ENCODE results near the gene EXOC1.

GRCh38 chr4:55879224-55879623, 25.8 kb downstream of the EXOC1 start:
- TF ChIP-seq POLR2A (IDR thresholded peaks at IDR 0.05; ENCODE audit: low read depth, low read length) (no peak), GABPA (IDR thresholded peaks at IDR 0.05; ENCODE audit: low read depth) (no peak), RBBP5 (conservative IDR thresholded peaks at IDR 0.05) (no peak)
- TF ChIP-seq, protein P1, sequence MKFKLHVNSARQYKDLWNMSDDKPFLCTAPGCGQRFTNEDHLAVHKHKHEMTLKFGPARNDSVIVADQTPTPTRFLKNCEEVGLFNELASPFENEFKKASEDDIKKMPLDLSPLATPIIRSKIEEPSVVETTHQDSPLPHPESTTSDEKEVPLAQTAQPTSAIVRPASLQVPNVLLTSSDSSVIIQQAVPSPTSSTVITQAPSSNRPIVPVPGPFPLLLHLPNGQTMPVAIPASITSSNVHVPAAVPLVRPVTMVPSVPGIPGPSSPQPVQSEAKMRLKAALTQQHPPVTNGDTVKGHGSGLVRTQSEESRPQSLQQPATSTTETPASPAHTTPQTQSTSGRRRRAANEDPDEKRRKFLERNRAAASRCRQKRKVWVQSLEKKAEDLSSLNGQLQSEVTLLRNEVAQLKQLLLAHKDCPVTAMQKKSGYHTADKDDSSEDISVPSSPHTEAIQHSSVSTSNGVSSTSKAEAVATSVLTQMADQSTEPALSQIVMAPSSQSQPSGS (IDR thresholded peaks at IDR 0.05; ENCODE audit: low read length), result no peak
- TF ChIP-seq, protein P2, sequence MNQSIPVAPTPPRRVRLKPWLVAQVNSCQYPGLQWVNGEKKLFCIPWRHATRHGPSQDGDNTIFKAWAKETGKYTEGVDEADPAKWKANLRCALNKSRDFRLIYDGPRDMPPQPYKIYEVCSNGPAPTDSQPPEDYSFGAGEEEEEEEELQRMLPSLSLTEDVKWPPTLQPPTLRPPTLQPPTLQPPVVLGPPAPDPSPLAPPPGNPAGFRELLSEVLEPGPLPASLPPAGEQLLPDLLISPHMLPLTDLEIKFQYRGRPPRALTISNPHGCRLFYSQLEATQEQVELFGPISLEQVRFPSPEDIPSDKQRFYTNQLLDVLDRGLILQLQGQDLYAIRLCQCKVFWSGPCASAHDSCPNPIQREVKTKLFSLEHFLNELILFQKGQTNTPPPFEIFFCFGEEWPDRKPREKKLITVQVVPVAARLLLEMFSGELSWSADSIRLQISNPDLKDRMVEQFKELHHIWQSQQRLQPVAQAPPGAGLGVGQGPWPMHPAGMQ (IDR thresholded peaks at IDR 0.05; ENCODE audit: borderline replicate concordance), result no peak

Data from GM12878 (cell line).